ENCODE data around the gene OSBPL3. TPM values are rescaled to one million over a fixed set of nuclear protein-coding genes. Genes with fewer than 3 reads are reported as not detected.
A peak's percentile ranks its signal among the peaks of the same experiment; 100 is the strongest.

OSBPL3 gene
- polyA plus RNA-seq, 3 donors: 2.6 to 9.2 (median 3.7) TPM

DNA sequence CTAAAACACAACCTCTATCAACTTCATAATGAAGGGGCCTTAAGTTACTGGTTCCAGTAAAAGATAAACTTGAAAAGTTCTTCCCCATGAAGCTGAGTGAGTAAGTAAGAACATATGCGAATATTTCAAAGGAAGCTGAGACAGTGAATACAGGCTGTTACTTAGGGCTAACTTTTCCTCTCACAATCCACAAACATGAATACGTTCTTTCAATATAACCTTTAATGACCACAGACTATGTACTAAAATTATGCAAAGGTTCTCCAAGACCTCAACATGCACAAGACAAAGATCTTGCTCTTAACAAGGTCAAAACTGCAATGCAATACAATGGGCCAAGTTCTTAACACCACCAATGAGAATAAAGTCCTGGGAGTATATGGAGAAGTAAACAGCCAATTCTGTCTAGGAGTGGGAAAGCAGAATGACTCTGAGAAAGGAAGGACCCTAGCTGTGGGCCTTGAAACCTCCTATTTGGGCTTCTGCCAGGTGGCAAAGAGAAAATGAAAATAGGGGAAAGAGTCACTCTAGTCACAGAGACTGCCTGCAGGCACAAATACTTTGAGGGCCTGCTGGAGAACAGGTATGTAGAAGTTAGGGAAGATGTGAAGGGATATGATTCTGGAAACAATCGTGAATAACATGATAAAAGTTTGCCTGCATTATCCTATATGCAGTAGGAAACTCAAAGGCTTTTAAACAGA is 43.7 kb downstream of the OSBPL3 start:
- no peak overlapping the region for H3K4me3 Mint-ChIP-seq
- peak overlapping the region in 1 of 7 donors; percentile 21 for H3K27ac Mint-ChIP-seq
- intact Hi-C loops (cut with micrococcal nuclease): no loop called here
- no peak overlapping the region for H3K4me3 ChIP-seq (replicated peaks in 1 of 3; ENCODE audit: low read depth in 2 of 3, low read length in 3 of 3)
- H3K36me3 Mint-ChIP-seq: no peaks in the 10 kb centered on the region
- H3K9me3 Mint-ChIP-seq: peaks cover 0 to 10% (median 4%) of the 10 kb centered on the region in 7 donors
- H3K4me1 Mint-ChIP-seq: peaks cover 35% of the 10 kb centered on the region
- H3K27me3 ChIP-seq (ENCODE audit: control insufficient read depth in 2 of 2, insufficient read depth in 2 of 2, low read length in 2 of 2): no peaks in the 10 kb centered on the region
- no peak for DNase-seq
- peaks cover 0 to 3% of the 10 kb centered on the region in 2 donors for H3K9me3 ChIP-seq (replicated peaks in 1 of 2; ENCODE audit: control insufficient read depth in 1 of 2, insufficient read depth in 1 of 2, low read length in 2 of 2)
- no peak overlapping the region for H3K27ac ChIP-seq (ENCODE audit: low read depth in 1 of 2, low read length in 2 of 2)
- TF ChIP-seq, protein P1, sequence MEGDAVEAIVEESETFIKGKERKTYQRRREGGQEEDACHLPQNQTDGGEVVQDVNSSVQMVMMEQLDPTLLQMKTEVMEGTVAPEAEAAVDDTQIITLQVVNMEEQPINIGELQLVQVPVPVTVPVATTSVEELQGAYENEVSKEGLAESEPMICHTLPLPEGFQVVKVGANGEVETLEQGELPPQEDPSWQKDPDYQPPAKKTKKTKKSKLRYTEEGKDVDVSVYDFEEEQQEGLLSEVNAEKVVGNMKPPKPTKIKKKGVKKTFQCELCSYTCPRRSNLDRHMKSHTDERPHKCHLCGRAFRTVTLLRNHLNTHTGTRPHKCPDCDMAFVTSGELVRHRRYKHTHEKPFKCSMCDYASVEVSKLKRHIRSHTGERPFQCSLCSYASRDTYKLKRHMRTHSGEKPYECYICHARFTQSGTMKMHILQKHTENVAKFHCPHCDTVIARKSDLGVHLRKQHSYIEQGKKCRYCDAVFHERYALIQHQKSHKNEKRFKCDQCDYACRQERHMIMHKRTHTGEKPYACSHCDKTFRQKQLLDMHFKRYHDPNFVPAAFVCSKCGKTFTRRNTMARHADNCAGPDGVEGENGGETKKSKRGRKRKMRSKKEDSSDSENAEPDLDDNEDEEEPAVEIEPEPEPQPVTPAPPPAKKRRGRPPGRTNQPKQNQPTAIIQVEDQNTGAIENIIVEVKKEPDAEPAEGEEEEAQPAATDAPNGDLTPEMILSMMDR (IDR thresholded peaks at IDR 0.05): no peak
- 83% methylated on average over 1 of the region's 3 CpGs for WGBS (ENCODE audit: insufficient coverage)
- no peak overlapping the region for H2AFZ ChIP-seq (ENCODE audit: insufficient read depth, low read depth, low read length, poor library complexity, severe bottlenecking)
- H3K79me2 ChIP-seq (ENCODE audit: insufficient read depth, low read length): peaks cover 2% of the 10 kb centered on the region
- H3K4me1 ChIP-seq (ENCODE audit: control insufficient read depth in 1 of 2, insufficient read depth in 2 of 2, low read length in 2 of 2): peaks cover 13 to 20% of the 10 kb centered on the region in 2 donors
- H3K36me3 ChIP-seq (replicated peaks in 1 of 2; ENCODE audit: control insufficient read depth in 1 of 2, insufficient read depth in 2 of 2, low read length in 2 of 2): no peaks in the 10 kb centered on the region
- H4K20me1 ChIP-seq (ENCODE audit: insufficient read depth, low read length): no peaks in the 10 kb centered on the region
- no peak overlapping the region for H3K4me2 ChIP-seq (replicated peaks; ENCODE audit: extremely low read depth, low read length, poor library complexity, severe bottlenecking)
- peaks cover 0 to 3% (median 0%) of the 10 kb centered on the region in 3 donors for H3K27me3 Mint-ChIP-seq (ENCODE audit: low read depth in 3 of 3)
- no peak overlapping the region for H3K9ac ChIP-seq (ENCODE audit: insufficient read depth, low read length, poor library complexity, severe bottlenecking)

DNA sequence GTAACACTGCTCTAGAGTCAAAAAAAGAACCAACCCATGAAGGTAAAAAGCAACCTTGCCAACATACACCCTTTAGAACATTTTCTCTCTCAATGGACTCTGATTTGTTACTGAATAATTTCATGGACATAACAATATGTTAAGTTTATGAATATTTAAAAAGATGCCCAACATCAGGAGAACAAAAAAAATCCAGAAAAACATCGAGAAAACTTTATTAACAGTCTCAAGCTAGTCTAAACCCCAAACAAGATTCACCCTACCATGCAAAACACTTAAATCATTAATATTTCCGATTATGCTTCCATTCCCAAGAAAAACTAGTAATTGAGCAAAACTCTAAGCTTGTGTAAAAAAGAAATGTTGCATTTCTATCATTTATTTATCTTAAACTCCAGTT is 46.7 kb downstream of the OSBPL3 start:
- no CpG with 5 or more reads among the region's 2 CpGs for WGBS (ENCODE audit: insufficient coverage)
- Histone ChIP-seq H4K20me1 (ENCODE audit: insufficient read depth, low read length) (no peaks in the 10 kb centered on the region), H3K4me2 (replicated peaks; ENCODE audit: extremely low read depth, low read length, poor library complexity, severe bottlenecking) (no peak overlapping the region), H3K9ac (ENCODE audit: insufficient read depth, low read length, poor library complexity, severe bottlenecking) (no peak overlapping the region), H3K9me3 (replicated peaks in 1 of 2; ENCODE audit: control insufficient read depth in 1 of 2, insufficient read depth in 1 of 2, low read length in 2 of 2) (peaks cover 0 to 3% of the 10 kb centered on the region in 2 donors), H3K4me3 (replicated peaks in 1 of 3; ENCODE audit: low read depth in 2 of 3, low read length in 3 of 3) (no peak overlapping the region), H3K36me3 (replicated peaks in 1 of 2; ENCODE audit: control insufficient read depth in 1 of 2, insufficient read depth in 2 of 2, low read length in 2 of 2) (no peaks in the 10 kb centered on the region), H3K79me2 (ENCODE audit: insufficient read depth, low read length) (peaks cover 2% of the 10 kb centered on the region), H3K27ac (ENCODE audit: low read depth in 1 of 2, low read length in 2 of 2) (no peak overlapping the region), H3K27me3 (ENCODE audit: control insufficient read depth in 2 of 2, insufficient read depth in 2 of 2, low read length in 2 of 2) (no peaks in the 10 kb centered on the region), H3K4me1 (ENCODE audit: control insufficient read depth in 1 of 2, insufficient read depth in 2 of 2, low read length in 2 of 2) (no peaks in the 10 kb centered on the region), H2AFZ (ENCODE audit: insufficient read depth, low read depth, low read length, poor library complexity, severe bottlenecking) (no peak overlapping the region)
- no peaks in the 10 kb centered on the region for H3K36me3 Mint-ChIP-seq
- H3K27ac Mint-ChIP-seq: no peak overlapping the region
- no peak overlapping the region for H3K4me3 Mint-ChIP-seq
- TF ChIP-seq, protein P1 (IDR thresholded peaks at IDR 0.05): no peak
- H3K27me3 Mint-ChIP-seq (ENCODE audit: low read depth in 3 of 3): no peaks in the 10 kb centered on the region
- peaks cover 0 to 10% (median 4%) of the 10 kb centered on the region in 7 donors for H3K9me3 Mint-ChIP-seq
- intact Hi-C loops (cut with micrococcal nuclease): no loop called here
- no peak for DNase-seq
- H3K4me1 Mint-ChIP-seq: peaks cover 17% of the 10 kb centered on the region
